ENCODE measurements around the gene NR5A2.

Gene NR5A2

DNA sequence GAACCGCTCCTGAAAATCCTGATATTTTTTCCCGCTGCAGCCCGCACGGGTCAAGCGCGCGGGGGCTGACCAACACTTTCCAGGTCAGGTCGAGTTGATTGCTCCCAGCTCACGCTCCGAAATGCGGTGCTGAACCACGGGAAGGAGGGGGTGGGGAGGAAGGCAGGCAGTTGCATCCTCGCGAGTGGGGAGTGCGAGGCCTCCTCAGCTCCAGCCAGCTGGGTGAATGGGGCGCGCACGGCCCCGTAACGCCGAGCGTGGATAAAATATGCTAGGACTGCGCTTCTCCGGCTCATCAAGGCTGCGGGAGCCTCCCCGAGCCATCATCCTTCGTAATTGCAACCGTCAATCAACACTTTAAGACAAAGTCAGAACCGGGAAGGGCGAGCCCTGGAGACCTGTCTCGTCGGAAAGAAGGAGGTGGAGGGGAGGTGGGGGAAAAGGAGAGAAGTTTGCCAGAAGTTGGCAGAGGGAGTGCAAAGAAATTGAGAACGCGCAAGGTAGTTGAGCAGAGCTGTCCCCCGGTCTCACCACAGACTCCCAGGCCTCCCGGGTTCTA lies 8.0 kb downstream of the NR5A2 start:
- Histone ChIP-seq H3K36me3 (ENCODE audit: control insufficient read depth, insufficient read depth, low read length) (no peaks in the 10 kb centered on the region), H2AFZ (no peak overlapping the region), H3K27me3 (ENCODE audit: control insufficient read depth, insufficient read depth, low read length) (peaks cover 19% of the 10 kb centered on the region), H3K79me2 (no peaks in the 10 kb centered on the region), H3K4me2 (ENCODE audit: low read length) (peak overlapping the region; percentile 18), H3K9ac (no peak overlapping the region), H3K4me1 (no peaks in the 10 kb centered on the region), H3K4me3 (ENCODE audit: low read depth, low read length) (no peak overlapping the region), H3K27ac (no peak overlapping the region), H3K9me3 (ENCODE audit: control insufficient read depth, low read length) (no peaks in the 10 kb centered on the region)
- TF ChIP-seq, protein P1, sequence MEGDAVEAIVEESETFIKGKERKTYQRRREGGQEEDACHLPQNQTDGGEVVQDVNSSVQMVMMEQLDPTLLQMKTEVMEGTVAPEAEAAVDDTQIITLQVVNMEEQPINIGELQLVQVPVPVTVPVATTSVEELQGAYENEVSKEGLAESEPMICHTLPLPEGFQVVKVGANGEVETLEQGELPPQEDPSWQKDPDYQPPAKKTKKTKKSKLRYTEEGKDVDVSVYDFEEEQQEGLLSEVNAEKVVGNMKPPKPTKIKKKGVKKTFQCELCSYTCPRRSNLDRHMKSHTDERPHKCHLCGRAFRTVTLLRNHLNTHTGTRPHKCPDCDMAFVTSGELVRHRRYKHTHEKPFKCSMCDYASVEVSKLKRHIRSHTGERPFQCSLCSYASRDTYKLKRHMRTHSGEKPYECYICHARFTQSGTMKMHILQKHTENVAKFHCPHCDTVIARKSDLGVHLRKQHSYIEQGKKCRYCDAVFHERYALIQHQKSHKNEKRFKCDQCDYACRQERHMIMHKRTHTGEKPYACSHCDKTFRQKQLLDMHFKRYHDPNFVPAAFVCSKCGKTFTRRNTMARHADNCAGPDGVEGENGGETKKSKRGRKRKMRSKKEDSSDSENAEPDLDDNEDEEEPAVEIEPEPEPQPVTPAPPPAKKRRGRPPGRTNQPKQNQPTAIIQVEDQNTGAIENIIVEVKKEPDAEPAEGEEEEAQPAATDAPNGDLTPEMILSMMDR (IDR thresholded peaks at IDR 0.05): no peak

DNA sequence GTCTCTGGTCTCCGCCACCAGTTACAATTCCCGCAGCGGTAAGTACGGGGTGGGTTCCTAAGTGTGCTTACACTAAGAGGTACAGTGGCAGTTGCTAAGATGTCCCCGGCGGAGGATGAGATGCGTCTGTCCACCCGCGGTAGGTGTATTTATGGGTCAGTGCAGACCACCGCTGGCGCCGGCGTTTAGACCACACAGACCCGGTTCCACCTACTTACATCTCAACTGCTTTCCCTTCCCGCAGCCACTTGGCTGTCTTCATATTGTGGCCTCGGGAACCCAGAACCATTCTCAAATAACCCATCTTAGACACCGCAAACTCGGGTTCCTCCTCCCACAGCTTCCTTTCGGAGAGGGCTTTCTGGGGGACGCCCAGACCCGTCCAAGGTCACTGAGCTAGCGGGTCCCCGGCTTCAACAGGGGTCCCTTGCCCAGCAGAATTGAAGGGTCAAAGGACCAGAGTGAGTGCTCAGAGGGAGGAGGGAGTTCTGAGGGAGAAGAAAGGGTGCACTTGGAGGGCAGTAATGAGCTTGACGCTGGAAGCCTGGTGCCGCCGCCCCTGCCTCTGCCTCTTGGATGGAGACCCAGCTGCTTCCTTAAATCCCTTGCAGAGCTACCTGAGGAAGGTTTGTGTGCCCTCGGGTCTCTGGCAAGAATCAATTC lies 8.6 kb downstream of the NR5A2 start:
- no peaks in the 10 kb centered on the region for H3K79me2 ChIP-seq
- TF ChIP-seq, protein P1 (IDR thresholded peaks at IDR 0.05): no peak
- H3K4me2 ChIP-seq (ENCODE audit: low read length): no peak overlapping the region
- no peaks in the 10 kb centered on the region for H3K9me3 ChIP-seq (ENCODE audit: control insufficient read depth, low read length)
- peaks cover 23% of the 10 kb centered on the region for H3K27me3 ChIP-seq (ENCODE audit: control insufficient read depth, insufficient read depth, low read length)
- no peak overlapping the region for H3K9ac ChIP-seq
- H3K27ac ChIP-seq: no peak overlapping the region
- no peak overlapping the region for H2AFZ ChIP-seq
- no peaks in the 10 kb centered on the region for H3K36me3 ChIP-seq (ENCODE audit: control insufficient read depth, insufficient read depth, low read length)
- no peak overlapping the region for H3K4me3 ChIP-seq (ENCODE audit: low read depth, low read length)
- H3K4me1 ChIP-seq: no peaks in the 10 kb centered on the region

DNA sequence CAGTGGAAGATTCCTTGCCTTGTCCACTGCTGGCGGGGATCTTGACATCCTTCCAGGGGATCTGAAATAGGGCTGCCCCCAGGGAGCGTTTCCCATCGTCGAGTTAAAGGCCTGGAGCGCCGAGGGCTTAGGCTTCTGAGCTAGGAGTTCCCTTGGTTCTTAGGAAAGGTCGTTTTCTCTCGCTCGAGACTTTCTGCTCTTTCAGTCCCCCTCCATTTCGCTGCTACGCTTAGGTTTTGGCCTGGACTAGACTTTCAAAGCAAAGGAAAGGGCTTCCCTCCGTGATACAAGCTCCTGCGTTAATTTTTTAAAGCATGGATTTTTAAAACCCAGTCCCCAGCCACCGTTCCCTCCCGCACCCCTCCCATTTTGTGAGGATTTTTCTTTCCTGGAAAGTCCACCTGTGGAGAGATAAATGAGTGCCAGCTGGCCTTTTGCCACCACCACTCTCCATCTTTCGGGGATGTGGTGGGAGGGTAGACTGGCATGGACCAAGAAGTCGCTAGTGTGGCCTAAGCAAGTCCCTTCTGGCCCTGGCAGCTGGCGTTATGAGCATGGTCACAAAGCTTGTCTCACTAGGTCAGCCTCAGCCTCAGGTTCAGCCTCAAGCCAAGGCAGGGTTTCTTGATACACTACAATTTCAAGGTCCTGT lies 9.2 kb downstream of the NR5A2 start:
- Histone ChIP-seq H3K36me3 (ENCODE audit: control insufficient read depth, insufficient read depth, low read length) (no peaks in the 10 kb centered on the region), H3K9me3 (ENCODE audit: control insufficient read depth, low read length) (no peaks in the 10 kb centered on the region), H3K79me2 (no peaks in the 10 kb centered on the region), H3K27me3 (ENCODE audit: control insufficient read depth, insufficient read depth, low read length) (peaks cover 27% of the 10 kb centered on the region), H3K4me3 (ENCODE audit: low read depth, low read length) (no peak overlapping the region), H3K27ac (no peak overlapping the region), H3K4me2 (ENCODE audit: low read length) (no peak overlapping the region), H2AFZ (no peak overlapping the region), H3K9ac (no peak overlapping the region), H3K4me1 (no peaks in the 10 kb centered on the region)
- TF ChIP-seq, protein P1 (IDR thresholded peaks at IDR 0.05): no peak

DNA sequence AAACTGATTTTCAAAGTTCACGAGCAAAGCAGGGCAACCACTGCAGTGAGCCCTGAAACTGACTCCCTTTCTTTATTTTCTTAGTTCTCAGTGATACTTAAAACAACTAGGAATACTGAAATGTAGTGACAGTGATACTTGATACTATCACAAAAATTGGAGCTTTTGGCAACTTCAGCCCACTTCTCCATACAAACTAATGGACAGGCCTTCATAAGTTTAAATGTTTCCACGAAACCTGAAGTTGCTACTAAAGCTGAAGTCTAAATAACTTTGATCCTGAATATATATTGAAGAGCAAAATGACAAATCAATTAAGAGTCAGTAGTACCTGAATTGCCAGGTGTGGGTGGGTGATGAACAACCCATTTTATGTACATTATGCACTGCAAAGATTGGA lies 10.0 kb downstream of the NR5A2 start:
- H3K4me2 ChIP-seq (ENCODE audit: low read length): no peak overlapping the region
- no peaks in the 10 kb centered on the region for H3K36me3 ChIP-seq (ENCODE audit: control insufficient read depth, insufficient read depth, low read length)
- H3K4me1 ChIP-seq: no peaks in the 10 kb centered on the region
- no peak overlapping the region for H3K27ac ChIP-seq
- TF ChIP-seq, protein P1 (IDR thresholded peaks at IDR 0.05): no peak
- no peaks in the 10 kb centered on the region for H3K9me3 ChIP-seq (ENCODE audit: control insufficient read depth, low read length)
- H3K9ac ChIP-seq: no peak overlapping the region
- peaks cover 34% of the 10 kb centered on the region for H3K27me3 ChIP-seq (ENCODE audit: control insufficient read depth, insufficient read depth, low read length)
- no peak overlapping the region for H2AFZ ChIP-seq
- no peak overlapping the region for H3K4me3 ChIP-seq (ENCODE audit: low read depth, low read length)
- no peaks in the 10 kb centered on the region for H3K79me2 ChIP-seq

Data from parathyroid adenoma (tissue), 2 donors.